Effector CD4-positive, alpha-beta T cell (primary cell): Measurements from ENCODE around the gene BTN1A1. TPM values are rescaled to one million over a fixed set of nuclear protein-coding genes. Genes with fewer than 3 reads are reported as not detected.
"Not testable (repeated sequence)": the region's sequence is repeated elsewhere in the genome, so short reads cannot be mapped to it uniquely, and the experiment has no call there.

Experiments used
- DNase-seq: peaks from one replicate; pipeline ENCODE4 v3.0.0-alpha.2; 2020
- total RNA-seq: gene quantifications from one replicate; lab custom pipeline; 2026; lab: John Stamatoyannopoulos, UW

BTN1A1 gene
- not detected for total RNA-seq

GRCh38 chr6:26500102-26500501, at the start of gene BTN1A1:
TSS of gene BTN1A1 (plus strand) at chr6:26500303. CDS start at chr6:26501287, 984 bp downstream.
- DNase-seq: no peak

- DNase-seq: no peak
These were observed 47.4 kb upstream of the BTN1A1 start for GRCh38 chr6:26452631-26453235.

GRCh38 chr6:26454631-26455030, 45.5 kb upstream of the BTN1A1 start:
- DNase-seq: no peak

GRCh38 chr6:26455357-26455970, 44.6 kb upstream of the BTN1A1 start:
- DNase-seq: no peak

GRCh38 chr6:26457264-26457805, 42.8 kb upstream of the BTN1A1 start:
- DNase-seq: no peak

- DNase-seq: peak; percentile 67
These were observed 42.1 kb upstream of the BTN1A1 start, which contains the start of gene BTN2A1 for GRCh38 chr6:26457806-26458688. TSS of gene BTN2A1 (plus strand) at chr6:26457955. CDS start at chr6:26458637, 682 bp downstream.

- DNase-seq: no peak
These were observed 40.9 kb upstream of the BTN1A1 start for GRCh38 chr6:26459023-26459810.

GRCh38 chr6:26461353-26461752, 38.8 kb upstream of the BTN1A1 start:
- not testable (repeated sequence) for DNase-seq

- no peak for DNase-seq
These were observed 36.1 kb upstream of the BTN1A1 start for GRCh38 chr6:26464014-26464413.

GRCh38 chr6:26464416-26465131, 35.5 kb upstream of the BTN1A1 start:
- DNase-seq: no peak

- DNase-seq: no peak
These were observed 34.3 kb upstream of the BTN1A1 start for GRCh38 chr6:26465776-26466175.

GRCh38 chr6:26468829-26469228, 31.3 kb upstream of the BTN1A1 start:
- DNase-seq: no peak

GRCh38 chr6:26470643-26471042, 29.5 kb upstream of the BTN1A1 start:
- no peak for DNase-seq

- no peak for DNase-seq
These were observed 28.1 kb upstream of the BTN1A1 start for GRCh38 chr6:26471970-26472369.

- no peak for DNase-seq
These were observed 27.4 kb upstream of the BTN1A1 start for GRCh38 chr6:26472549-26473290.

- no peak for DNase-seq
These were observed 26.7 kb upstream of the BTN1A1 start for GRCh38 chr6:26473429-26473757.

- peak; percentile 71 for DNase-seq
These were observed 26.2 kb upstream of the BTN1A1 start for GRCh38 chr6:26473758-26474438.

GRCh38 chr6:26474439-26474881, 25.6 kb upstream of the BTN1A1 start:
- DNase-seq: no peak

GRCh38 chr6:26475823-26476729, 24.0 kb upstream of the BTN1A1 start:
- DNase-seq: no peak
